CD4-positive, alpha-beta T cell treated with Interleukin-15 for 4 hours (primary cell): ENCODE results near the gene KCNK17.

Source experiments
- DNase-seq: peaks from one replicate; pipeline ENCODE4 v3.0.0-alpha.2; 2020; ENCODE audit warnings: low spot score

Gene KCNK17

GRCh38 chr6:39314273-39314795 lies at the start of gene KCNK17:
TSS of gene KCNK17 (minus strand) at chr6:39314419. CDS start at chr6:39314320, 99 bp downstream.
- DNase-seq: no peak

GRCh38 chr6:39363280-39363679 lies 49.1 kb upstream of the KCNK17 start:
- DNase-seq: no peak

GRCh38 chr6:39362487-39362865 lies 48.3 kb upstream of the KCNK17 start:
- DNase-seq: no peak

- peak; percentile 35 for DNase-seq
Observed at GRCh38 chr6:39361657-39362486, 47.7 kb upstream of the KCNK17 start.

GRCh38 chr6:39360378-39360777 lies 46.2 kb upstream of the KCNK17 start:
- DNase-seq: no peak

- DNase-seq: no peak
Observed at GRCh38 chr6:39357998-39358686, 43.9 kb upstream of the KCNK17 start.

GRCh38 chr6:39353698-39354315 lies 39.6 kb upstream of the KCNK17 start:
- DNase-seq: no peak

- DNase-seq: no peak
Observed at GRCh38 chr6:39350723-39351505, 36.7 kb upstream of the KCNK17 start.

- DNase-seq: no peak
Observed at GRCh38 chr6:39348740-39349139, 34.5 kb upstream of the KCNK17 start.

- DNase-seq: peak; percentile 39
Observed at GRCh38 chr6:39347906-39348585, 33.8 kb upstream of the KCNK17 start.

- no peak for DNase-seq
Observed at GRCh38 chr6:39347206-39347605, 33.0 kb upstream of the KCNK17 start.

- DNase-seq: no peak
Observed at GRCh38 chr6:39344821-39345280, 30.6 kb upstream of the KCNK17 start.

- DNase-seq: no peak
Observed at GRCh38 chr6:39343396-39343870, 29.2 kb upstream of the KCNK17 start.

- DNase-seq: no peak
Observed at GRCh38 chr6:39342692-39343395, 28.6 kb upstream of the KCNK17 start.

- DNase-seq: no peak
Observed at GRCh38 chr6:39341937-39342336, 27.7 kb upstream of the KCNK17 start.

GRCh38 chr6:39341352-39341751 lies 27.1 kb upstream of the KCNK17 start:
- DNase-seq: no peak

- no peak for DNase-seq
Observed at GRCh38 chr6:39339868-39340550, 25.8 kb upstream of the KCNK17 start.

GRCh38 chr6:39339096-39339867 lies 25.1 kb upstream of the KCNK17 start:
- DNase-seq: no peak

- no peak for DNase-seq
Observed at GRCh38 chr6:39338397-39338796, 24.2 kb upstream of the KCNK17 start.
